Effector memory CD8-positive, alpha-beta T cell (primary cell): ENCODE results near the gene HCRTR1.

Source experiments
- ATAC-seq: fragments of 150-1000 bp; cut with Tn5 transposase; replicated peaks from 2 replicates; pipeline ENCODE4 v1.10.0; 2021; ENCODE audit warnings: mild to moderate bottlenecking, moderate library complexity
- DNase-seq, 3 experiments: peaks; one replicate each; pipeline ENCODE4 v3.0.0; 2021
- H3K27ac Mint-ChIP-seq, 2 donors: one replicate each; pipeline ENCODE4 v1.8.0; 2022; ENCODE audit warnings: mild to moderate bottlenecking in 2 of 2, mixed read lengths in 2 of 2, moderate library complexity in 2 of 2
- H3K27me3 Mint-ChIP-seq, 2 donors: one replicate each; pipeline ENCODE4 v1.8.0; 2022; ENCODE audit warnings: mixed read lengths in 2 of 2
- H3K36me3 Mint-ChIP-seq: one replicate; pipeline ENCODE4 v1.8.0; 2022; ENCODE audit warnings: mild to moderate bottlenecking, moderate library complexity, mixed read lengths; ENCODE audit not compliant: insufficient read depth
- H3K4me1 Mint-ChIP-seq, 2 donors: one replicate each; pipeline ENCODE4 v1.8.0; 2022; ENCODE audit warnings: low read depth in 2 of 2, mixed read lengths in 2 of 2
- H3K4me3 Mint-ChIP-seq, 2 donors: one replicate each; pipeline ENCODE4 v1.8.0; 2022; ENCODE audit warnings: mild to moderate bottlenecking in 2 of 2, mixed read lengths in 2 of 2, moderate library complexity in 2 of 2
- H3K9me3 Mint-ChIP-seq, 2 donors: one replicate each; pipeline ENCODE4 v1.8.0; 2022; ENCODE audit warnings: mixed read lengths in 2 of 2

Gene HCRTR1

GRCh38 chr1:31576201-31576669 lies 41.3 kb upstream of the HCRTR1 start, which contains the start of gene TINAGL1:
TSS of gene TINAGL1 (plus strand) at chr1:31576515. CDS start at chr1:31577149, 634 bp downstream.
- no peak for ATAC-seq

DNA sequence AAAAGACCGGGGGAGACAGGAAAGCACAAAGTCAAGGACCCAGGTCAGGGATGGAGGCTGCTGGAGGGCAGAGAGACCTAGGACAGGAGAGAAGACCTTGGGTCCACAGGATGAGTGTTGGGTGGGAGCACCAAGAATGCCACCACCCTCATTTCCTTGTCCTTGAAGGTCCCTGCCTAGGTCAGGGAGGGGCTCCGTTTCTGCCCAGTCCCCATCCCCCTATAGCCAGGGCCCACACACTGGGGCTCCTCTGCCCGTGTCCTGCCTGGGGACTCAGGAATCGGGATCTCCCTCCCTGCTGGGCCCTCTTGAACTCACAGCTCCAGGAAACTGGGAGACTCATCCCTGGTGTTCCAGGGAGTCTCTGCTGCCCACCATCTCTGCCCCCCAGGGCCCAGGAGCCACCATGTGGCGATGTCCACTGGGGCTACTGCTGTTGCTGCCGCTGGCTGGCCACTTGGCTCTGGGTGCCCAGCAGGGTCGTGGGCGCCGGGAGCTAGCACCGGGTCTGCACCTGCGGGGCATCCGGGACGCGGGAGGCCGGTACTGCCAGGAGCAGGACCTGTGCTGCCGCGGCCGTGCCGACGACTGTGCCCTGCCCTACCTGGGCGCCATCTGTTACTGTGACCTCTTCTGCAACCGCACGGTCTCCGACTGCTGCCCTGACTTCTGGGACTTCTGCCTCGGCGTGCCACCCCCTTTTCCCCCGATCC lies 40.6 kb upstream of the HCRTR1 start:
- Mint-ChIP-seq H3K27ac (no peak overlapping the region), H3K27me3 (peaks cover 26 to 52% of the 10 kb centered on the region in 2 donors), H3K9me3 (no peaks in the 10 kb centered on the region), H3K4me1 (peaks cover 0 to 2% of the 10 kb centered on the region in 2 donors), H3K36me3 (peaks cover 3% of the 10 kb centered on the region), H3K4me3 (no peak overlapping the region)
- DNase-seq, result no peak
- ATAC-seq, result no peak

More at GRCh38 chr1:31576201-31576669, 41.3 kb upstream of the HCRTR1 start, which contains the start of gene TINAGL1:
- no peaks in the 10 kb centered on the region for H3K9me3 Mint-ChIP-seq
- peaks cover 3% of the 10 kb centered on the region for H3K36me3 Mint-ChIP-seq
- H3K27ac Mint-ChIP-seq, result no peak within 1 kb of the TSS
- DNase-seq, result no peak
- H3K4me3 Mint-ChIP-seq, result no peak within 1 kb of the TSS
- peaks cover 32 to 58% of the 10 kb centered on the region in 2 donors for H3K27me3 Mint-ChIP-seq
- H3K4me1 Mint-ChIP-seq, result peaks cover 0 to 2% of the 10 kb centered on the region in 2 donors

DNA sequence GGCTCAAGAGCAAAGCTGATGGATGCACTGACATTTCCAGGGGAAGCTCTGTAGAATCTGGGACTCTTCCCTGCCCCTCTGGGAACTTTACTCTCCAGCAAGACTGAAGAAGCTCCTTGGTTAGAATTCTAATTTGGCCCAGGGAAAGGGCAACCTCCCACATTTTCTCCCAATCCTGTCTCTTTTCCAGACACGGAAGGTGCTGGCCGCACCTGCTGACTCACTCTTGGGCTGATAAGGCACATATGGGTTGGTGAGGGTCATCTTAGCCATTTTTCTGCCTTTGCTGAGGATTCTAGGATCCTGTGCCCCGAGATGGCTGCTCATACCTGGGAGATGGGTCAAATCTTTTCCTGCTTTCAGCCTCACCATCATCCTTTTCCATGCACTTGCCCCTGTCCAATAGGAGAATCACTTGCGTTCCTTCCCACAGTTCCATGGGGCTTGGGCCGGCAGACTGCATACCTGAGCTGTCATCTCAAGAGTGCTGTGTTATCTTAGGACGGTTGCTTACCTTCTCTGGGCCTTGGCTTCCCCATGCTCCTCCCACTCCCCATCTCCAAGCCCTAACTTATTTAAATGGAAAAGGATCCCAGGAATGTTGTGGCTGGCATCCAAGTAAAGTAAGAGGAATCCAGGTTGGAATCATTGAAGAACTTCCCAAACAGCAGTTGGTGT lies 39.8 kb upstream of the HCRTR1 start:
- H3K36me3 Mint-ChIP-seq, result peaks cover 3% of the 10 kb centered on the region
- DNase-seq (no peak), ATAC-seq (no peak)
- H3K27me3 Mint-ChIP-seq, result peaks cover 18 to 44% of the 10 kb centered on the region in 2 donors
- no peak overlapping the region for H3K4me3 Mint-ChIP-seq
- no peak overlapping the region for H3K27ac Mint-ChIP-seq
- no peaks in the 10 kb centered on the region for H3K9me3 Mint-ChIP-seq
- peaks cover 0 to 2% of the 10 kb centered on the region in 2 donors for H3K4me1 Mint-ChIP-seq

GRCh38 chr1:31579374-31579773 lies 38.1 kb upstream of the HCRTR1 start:
- H3K4me1 Mint-ChIP-seq, result peaks cover 0 to 2% of the 10 kb centered on the region in 2 donors
- H3K36me3 Mint-ChIP-seq, result peaks cover 3% of the 10 kb centered on the region
- H3K27ac Mint-ChIP-seq, result no peak overlapping the region
- H3K9me3 Mint-ChIP-seq, result no peaks in the 10 kb centered on the region
- no peak for DNase-seq
- H3K27me3 Mint-ChIP-seq, result peaks cover 10 to 35% of the 10 kb centered on the region in 2 donors
- ATAC-seq, result no peak
- no peak overlapping the region for H3K4me3 Mint-ChIP-seq

DNA sequence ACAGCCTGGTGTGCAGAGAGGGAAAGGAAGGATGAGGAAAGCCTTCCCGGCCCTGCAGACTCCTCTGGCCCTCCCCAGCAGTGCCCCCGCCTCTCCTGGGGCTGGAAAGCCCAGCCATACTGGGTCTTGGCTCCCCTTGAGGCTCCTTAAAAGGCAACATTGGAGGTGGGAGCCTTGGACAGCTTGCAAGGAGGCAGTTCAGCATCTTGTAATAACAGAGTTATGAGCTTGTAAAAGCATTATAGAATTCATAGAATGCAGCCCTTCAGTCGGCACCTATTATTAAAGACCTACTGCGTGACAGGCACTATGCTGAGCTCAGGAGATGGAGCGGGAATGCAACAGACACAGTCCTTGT lies 37.0 kb upstream of the HCRTR1 start:
- DNase-seq (no peak), ATAC-seq (no peak)
- Mint-ChIP-seq H3K27ac (peak overlapping the region in 1 of 2 donors; percentile 12), H3K9me3 (no peaks in the 10 kb centered on the region), H3K36me3 (peaks cover 3% of the 10 kb centered on the region), H3K4me1 (peaks cover 0 to 2% of the 10 kb centered on the region in 2 donors), H3K4me3 (no peak overlapping the region), H3K27me3 (peaks cover 15 to 24% of the 10 kb centered on the region in 2 donors)

DNA sequence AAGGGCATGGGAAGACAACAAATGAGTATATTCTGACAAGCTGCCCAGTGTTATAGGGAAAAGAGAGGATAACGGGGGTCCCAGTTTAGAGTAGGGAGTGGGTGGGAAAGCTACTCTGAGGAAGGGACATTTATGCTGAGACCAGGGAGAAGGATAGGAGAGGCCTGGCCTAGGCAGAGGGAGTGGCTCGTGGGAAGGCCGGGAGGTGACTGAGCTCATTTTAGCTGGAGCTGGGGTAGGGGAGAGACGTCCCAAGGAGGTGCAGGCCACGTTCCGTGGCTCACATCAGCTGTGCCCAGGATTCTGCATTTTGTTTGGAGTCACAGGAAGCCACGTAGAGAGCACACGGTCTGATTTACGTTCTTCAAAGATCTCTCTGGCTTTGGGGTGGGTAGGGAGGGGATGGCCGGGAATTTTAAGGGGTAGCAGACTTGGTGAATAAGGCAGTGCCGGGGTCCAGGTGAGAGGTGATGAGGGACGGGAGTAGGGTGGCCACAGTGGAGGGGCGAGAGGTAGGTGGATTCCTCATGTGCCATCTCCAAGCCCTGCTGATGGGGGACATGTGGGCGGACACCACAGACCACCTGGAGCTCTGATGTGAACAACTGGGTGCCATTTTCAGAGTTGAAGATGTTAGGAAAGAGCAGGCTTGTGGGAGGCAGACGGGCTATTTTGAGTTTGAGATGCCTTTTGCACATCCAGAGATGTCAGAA lies 36.4 kb upstream of the HCRTR1 start:
- DNase-seq (no peak), ATAC-seq (no peak)
- Mint-ChIP-seq H3K9me3 (no peaks in the 10 kb centered on the region), H3K27ac (peak overlapping the region in 1 of 2 donors; percentile 12), H3K36me3 (peaks cover 3% of the 10 kb centered on the region), H3K4me3 (no peak overlapping the region), H3K27me3 (peaks cover 18% of the 10 kb centered on the region in 2 donors), H3K4me1 (peaks cover 0 to 2% of the 10 kb centered on the region in 2 donors)

- Mint-ChIP-seq H3K4me1 (no peaks in the 10 kb centered on the region), H3K27me3 (peaks cover 10 to 18% of the 10 kb centered on the region in 2 donors), H3K36me3 (no peaks in the 10 kb centered on the region), H3K4me3 (no peak overlapping the region), H3K9me3 (no peaks in the 10 kb centered on the region), H3K27ac (no peak overlapping the region)
- DNase-seq (no peak), ATAC-seq (no peak)
Measured at GRCh38 chr1:31581821-31582810, 35.4 kb upstream of the HCRTR1 start.

GRCh38 chr1:31583082-31583994 lies 34.2 kb upstream of the HCRTR1 start:
- Mint-ChIP-seq H3K4me3 (no peak overlapping the region), H3K27ac (no peak overlapping the region), H3K36me3 (no peaks in the 10 kb centered on the region), H3K4me1 (peaks cover 0 to 3% of the 10 kb centered on the region in 2 donors), H3K9me3 (no peaks in the 10 kb centered on the region), H3K27me3 (peaks cover 17 to 27% of the 10 kb centered on the region in 2 donors)
- no peak for ATAC-seq
- no peak for DNase-seq

DNA sequence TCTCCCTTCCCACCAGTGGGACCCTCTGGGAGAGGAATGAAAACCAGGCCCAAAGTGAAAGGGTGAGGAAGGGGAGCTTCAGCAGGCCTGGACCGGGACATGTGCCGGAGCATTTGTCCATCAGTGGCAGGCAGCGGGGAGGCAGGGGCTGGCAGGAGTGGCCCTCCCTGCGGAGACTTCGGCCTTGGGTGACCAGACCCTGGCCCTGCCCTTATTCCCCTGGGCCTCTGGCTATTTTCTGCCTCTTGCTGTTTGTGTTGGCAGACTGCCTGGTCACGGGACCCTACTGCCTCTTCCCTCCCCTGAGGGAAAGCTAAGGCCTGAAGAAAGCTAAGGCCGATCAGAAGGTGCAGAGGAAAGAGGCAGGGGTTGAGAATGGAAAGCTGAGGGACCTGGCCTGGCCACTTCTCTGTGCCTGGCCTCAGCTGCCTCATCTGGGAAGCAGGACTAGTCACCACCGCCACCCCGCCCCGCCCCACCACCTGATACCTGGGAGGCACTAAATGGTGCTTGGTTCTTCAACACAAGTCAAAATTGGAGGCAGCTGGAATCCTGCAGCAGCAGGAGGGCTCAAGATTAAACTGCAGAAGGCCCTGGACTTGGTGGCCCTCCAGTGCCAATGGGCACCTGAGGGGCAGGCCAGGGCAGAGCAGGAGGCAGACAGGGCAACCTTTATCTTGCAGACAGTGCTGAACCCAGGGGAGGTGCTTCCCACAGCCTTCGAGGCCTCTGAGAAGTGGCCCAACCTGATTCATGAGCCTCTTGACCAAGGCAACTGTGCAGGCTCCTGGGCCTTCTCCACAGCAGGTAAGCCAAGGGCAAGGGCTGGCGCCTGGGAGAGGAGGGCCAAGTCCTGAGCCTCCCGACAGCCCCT lies 33.3 kb upstream of the HCRTR1 start:
- Mint-ChIP-seq H3K27me3 (peaks cover 19 to 32% of the 10 kb centered on the region in 2 donors), H3K4me1 (peaks cover 1 to 3% of the 10 kb centered on the region in 2 donors), H3K36me3 (no peaks in the 10 kb centered on the region), H3K4me3 (no peak overlapping the region), H3K27ac (no peak overlapping the region), H3K9me3 (no peaks in the 10 kb centered on the region)
- ATAC-seq, result no peak
- no peak for DNase-seq

- H3K27ac Mint-ChIP-seq, result no peak overlapping the region
- no peaks in the 10 kb centered on the region for H3K36me3 Mint-ChIP-seq
- H3K9me3 Mint-ChIP-seq, result no peaks in the 10 kb centered on the region
- no peak overlapping the region for H3K4me3 Mint-ChIP-seq
- no peak for DNase-seq
- peaks cover 20 to 38% of the 10 kb centered on the region in 2 donors for H3K27me3 Mint-ChIP-seq
- H3K4me1 Mint-ChIP-seq, result peaks cover 3 to 5% of the 10 kb centered on the region in 2 donors
- ATAC-seq, result no peak
Measured at GRCh38 chr1:31584869-31585735, 32.4 kb upstream of the HCRTR1 start.
